GM12878 (cell line): ENCODE measurements around the gene ZNF672. TPM values are rescaled to one million over a fixed set of nuclear protein-coding genes. Genes with fewer than 3 reads are reported as not detected.
"Not testable (repeated sequence)": the region's sequence is repeated elsewhere in the genome, so short reads cannot be mapped to it uniquely, and the experiment has no call there.

ENCODE experiments used
- ATAC-seq: fragments of 200-7000 bp; cut with Tn5 transposase; 3 replicates; pipeline ENCODE4 v1.9.1; 2020; ENCODE audit warnings: mild to moderate bottlenecking, moderate library complexity
- BruUV-seq: library from RNA; stranded (reverse); fragments of 400-500 nt; replicated peaks from 2 replicates; lab custom pipeline; 2021; lab: Mats Ljungman, UMichigan
- CTCF ChIA-PET: fragments of 300-600 bp; sonication (Branson Sonifier 250); formaldehyde crosslinking; extraction: SDS; loops from one replicate; lab custom pipeline; 2021; ENCODE audit warnings: inconsistent platforms; lab: Yijun Ruan, JAX
- POLR2A ChIA-PET: fragments of 350-600 bp; formaldehyde crosslinking; extraction: SDS; loops from one replicate; lab custom pipeline; 2021; ENCODE audit warnings: inconsistent platforms; lab: Charles Lee
- RAD21 ChIA-PET: fragments of 300-600 bp; sonication (Branson Sonifier 250); formaldehyde crosslinking; loops from one replicate; lab custom pipeline; 2023; ENCODE audit warnings: antibody characterized with exemption; ENCODE audit not compliant: unreplicated experiment; lab: Charles Lee
- SMC1A ChIA-PET: fragments of 300-600 bp; sonication (Branson Sonifier 250); formaldehyde crosslinking; loops from one replicate; lab custom pipeline; 2023; ENCODE audit not compliant: unreplicated experiment, uncharacterized antibody; lab: Charles Lee
- DNase-seq: peaks from one replicate; pipeline ENCODE4 v3.0.0-alpha.2; 2011; ENCODE audit warnings: low read depth, low spot score
- FAIRE-seq: peaks from 3 replicates; lab custom pipeline; 2011; peaks lifted over from hg19 to GRCh38; lab: Jason Lieb, UNC
- H2AFZ ChIP-seq: 2 replicates; pipeline ENCODE4 v1.6.0; 2011; ENCODE audit warnings: low read depth, low read length, control low read depth; ENCODE audit not compliant: control insufficient read depth
- H3K27ac ChIP-seq: 2 replicates; pipeline ENCODE4 v1.5.1; 2011; ENCODE audit warnings: control low read depth; ENCODE audit not compliant: control insufficient read depth, insufficient read depth
- H3K27me3 ChIP-seq, 2 experiments: replicated peaks in 1 of 2; 2 replicates each; pipeline versions ENCODE4 v1.6.0 to v1.6.1; 2011; ENCODE audit warnings: low read length in 1 of 2; ENCODE audit not compliant: control insufficient read depth in 2 of 2, insufficient read depth in 2 of 2
- H3K36me3 ChIP-seq, 2 experiments: 2 replicates each; pipeline ENCODE4 v1.5.1; 2011; ENCODE audit warnings: low read length in 1 of 2; ENCODE audit not compliant: control insufficient read depth in 2 of 2, insufficient read depth in 2 of 2
- H3K4me1 ChIP-seq: 2 replicates; pipeline ENCODE4 v1.6.1; 2011; ENCODE audit warnings: mild to moderate bottlenecking, low read length, moderate library complexity, mixed read lengths; ENCODE audit not compliant: control insufficient read depth, insufficient read depth
- H3K4me2 ChIP-seq: 2 replicates; pipeline ENCODE4 v1.6.0; 2011; ENCODE audit warnings: control low read depth; ENCODE audit not compliant: control insufficient read depth, insufficient read depth
- H3K4me3 ChIP-seq: fragments of 200-600 bp; sonication (generic); 2 replicates; pipeline ENCODE4 v1.5.1; 2016
- H3K79me2 ChIP-seq: 2 replicates; pipeline ENCODE4 v1.6.0; 2011; ENCODE audit warnings: low read length; ENCODE audit not compliant: control insufficient read depth, insufficient read depth
- H3K9ac ChIP-seq: 2 replicates; pipeline ENCODE4 v1.8.0; 2011; ENCODE audit warnings: low read length, control low read depth, mixed read lengths; ENCODE audit not compliant: control insufficient read depth, insufficient read depth
- H3K9me3 ChIP-seq: replicated peaks from 3 replicates; pipeline ENCODE4 v1.5.1; 2011; ENCODE audit warnings: mild to moderate bottlenecking, low read length; ENCODE audit not compliant: control insufficient read depth, insufficient read depth
- H4K20me1 ChIP-seq: 2 replicates; pipeline ENCODE4 v1.6.0; 2011; ENCODE audit not compliant: control insufficient read depth, insufficient read depth
- HCFC1 ChIP-seq: fragments of 150-350 bp; IDR thresholded peaks from 2 replicates; pipeline ENCODE4 v1.6.1; 2014; ENCODE audit warnings: low read length
- JUND ChIP-seq: IDR thresholded peaks from 2 replicates; pipeline ENCODE4 v1.6.1; 2012; ENCODE audit warnings: low read depth, mild to moderate bottlenecking, low read length, improper control_type of control experiment, moderate library complexity
- WGBS: methylation state at CpG from one replicate; pipeline ENCODE4 v1.1.6; 2016; ENCODE audit warnings: low lambda C conversion rate; ENCODE audit not compliant: insufficient replicate concordance, insufficient coverage; ENCODE audit errors: missing lambda C conversion rate; 5-methylcytosine and 5-hydroxymethylcytosine counted together
- in situ Hi-C: fragments of 300-500 bp; cut with MboI; formaldehyde crosslinking; loops from 9 replicates; pipeline ENCODE4 v1.14.3; 2018; ENCODE audit warnings: mixed read lengths
- intact Hi-C: fragments of 100-400 bp; cut with micrococcal nuclease; formaldehyde crosslinking; loops from one replicate; pipeline ENCODE4 v1.14.2; 2022; ENCODE audit not compliant: unreplicated experiment
- polyA plus RNA-seq, 11 experiments: library from polyadenylated mRNA; depleted of rRNA in 4 of 11; unstranded in 6 of 11; stranded (reverse) in 5 of 11; fragments of >200 nt; fragmentation: Nextera tagmentation in 4 of 11; fragmentation: Illumina TruSeq in 1 of 11; extraction: Ambion mirVana in 4 of 11; extraction: Trizol in 1 of 11; gene quantifications; 1 replicate in 1 of 11; 2 replicates in 10 of 11; pipeline versions ENCODE4 v1.2.1 to v1.2.3, GENCODE V29; 2011 to 2016; ENCODE audit warnings: inconsistent platforms in 2 of 11, missing spikeins in 2 of 11, low read depth in 1 of 11
- total RNA-seq, 4 experiments: library from RNA; depleted of rRNA in 3 of 4; stranded (reverse); fragments of >200 nt in 3 of 4; fragmentation: Illumina TruSeq in 1 of 4; extraction: Trizol in 1 of 4; gene quantifications; 2 replicates each; pipeline versions ENCODE4 v1.2.1 to v1.2.3, GENCODE V29; 2013 to 2021
- TF ChIP-seq, protein P1 (sequence below): IDR thresholded peaks from 2 replicates; pipeline ENCODE4 v1.6.1; 2011; ENCODE audit warnings: borderline replicate concordance, low read depth, mild to moderate bottlenecking, moderate library complexity, mixed read lengths, low read length; ENCODE audit not compliant: insufficient read depth; ENCODE audit errors: extremely low read length
- TF ChIP-seq, protein P2 (sequence below): fragments of 450-650 bp; IDR thresholded peaks from 2 replicates; pipeline ENCODE4 v1.6.1; 2017; ENCODE audit warnings: mild to moderate bottlenecking, moderate library complexity

ZNF672 gene
- total and polyA plus RNA-seq, 10 of the 15 experiments (the other 5 are each of a cell fraction or from before 2014, with no cell fraction given): 2.9 to 51.3 (median 39.8) TPM

DNA sequence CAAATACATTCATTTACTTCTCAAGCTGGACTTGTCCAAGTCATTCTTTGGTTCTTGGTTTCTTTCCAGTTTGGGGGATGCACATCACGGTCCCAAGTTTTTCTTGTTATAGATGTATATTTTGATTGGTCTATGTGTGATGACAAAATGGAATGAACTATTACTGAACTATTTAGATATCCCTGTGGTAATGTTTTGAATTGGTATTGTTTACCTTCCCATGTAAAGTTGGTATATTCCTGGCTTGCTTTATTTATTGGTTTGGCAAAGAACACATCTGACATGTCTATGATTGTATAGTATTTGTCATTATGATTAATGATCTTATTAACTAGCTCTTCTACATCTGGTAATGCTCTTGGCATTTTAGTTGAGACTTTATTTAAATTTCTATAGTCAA, 43.2 kb downstream of the ZNF672 start (continued):
- TF ChIP-seq, protein P1, sequence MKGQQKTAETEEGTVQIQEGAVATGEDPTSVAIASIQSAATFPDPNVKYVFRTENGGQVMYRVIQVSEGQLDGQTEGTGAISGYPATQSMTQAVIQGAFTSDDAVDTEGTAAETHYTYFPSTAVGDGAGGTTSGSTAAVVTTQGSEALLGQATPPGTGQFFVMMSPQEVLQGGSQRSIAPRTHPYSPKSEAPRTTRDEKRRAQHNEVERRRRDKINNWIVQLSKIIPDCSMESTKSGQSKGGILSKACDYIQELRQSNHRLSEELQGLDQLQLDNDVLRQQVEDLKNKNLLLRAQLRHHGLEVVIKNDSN: no peak
- TF ChIP-seq, protein P2, sequence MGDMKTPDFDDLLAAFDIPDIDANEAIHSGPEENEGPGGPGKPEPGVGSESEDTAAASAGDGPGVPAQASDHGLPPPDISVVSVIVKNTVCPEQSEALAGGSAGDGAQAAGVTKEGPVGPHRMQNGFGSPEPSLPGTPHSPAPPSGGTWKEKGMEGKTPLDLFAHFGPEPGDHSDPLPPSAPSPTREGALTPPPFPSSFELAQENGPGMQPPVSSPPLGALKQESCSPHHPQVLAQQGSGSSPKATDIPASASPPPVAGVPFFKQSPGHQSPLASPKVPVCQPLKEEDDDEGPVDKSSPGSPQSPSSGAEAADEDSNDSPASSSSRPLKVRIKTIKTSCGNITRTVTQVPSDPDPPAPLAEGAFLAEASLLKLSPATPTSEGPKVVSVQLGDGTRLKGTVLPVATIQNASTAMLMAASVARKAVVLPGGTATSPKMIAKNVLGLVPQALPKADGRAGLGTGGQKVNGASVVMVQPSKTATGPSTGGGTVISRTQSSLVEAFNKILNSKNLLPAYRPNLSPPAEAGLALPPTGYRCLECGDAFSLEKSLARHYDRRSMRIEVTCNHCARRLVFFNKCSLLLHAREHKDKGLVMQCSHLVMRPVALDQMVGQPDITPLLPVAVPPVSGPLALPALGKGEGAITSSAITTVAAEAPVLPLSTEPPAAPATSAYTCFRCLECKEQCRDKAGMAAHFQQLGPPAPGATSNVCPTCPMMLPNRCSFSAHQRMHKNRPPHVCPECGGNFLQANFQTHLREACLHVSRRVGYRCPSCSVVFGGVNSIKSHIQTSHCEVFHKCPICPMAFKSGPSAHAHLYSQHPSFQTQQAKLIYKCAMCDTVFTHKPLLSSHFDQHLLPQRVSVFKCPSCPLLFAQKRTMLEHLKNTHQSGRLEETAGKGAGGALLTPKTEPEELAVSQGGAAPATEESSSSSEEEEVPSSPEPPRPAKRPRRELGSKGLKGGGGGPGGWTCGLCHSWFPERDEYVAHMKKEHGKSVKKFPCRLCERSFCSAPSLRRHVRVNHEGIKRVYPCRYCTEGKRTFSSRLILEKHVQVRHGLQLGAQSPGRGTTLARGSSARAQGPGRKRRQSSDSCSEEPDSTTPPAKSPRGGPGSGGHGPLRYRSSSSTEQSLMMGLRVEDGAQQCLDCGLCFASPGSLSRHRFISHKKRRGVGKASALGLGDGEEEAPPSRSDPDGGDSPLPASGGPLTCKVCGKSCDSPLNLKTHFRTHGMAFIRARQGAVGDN: no peak
- TF ChIP-seq JUND (no peak), HCFC1 (no peak)

DNA sequence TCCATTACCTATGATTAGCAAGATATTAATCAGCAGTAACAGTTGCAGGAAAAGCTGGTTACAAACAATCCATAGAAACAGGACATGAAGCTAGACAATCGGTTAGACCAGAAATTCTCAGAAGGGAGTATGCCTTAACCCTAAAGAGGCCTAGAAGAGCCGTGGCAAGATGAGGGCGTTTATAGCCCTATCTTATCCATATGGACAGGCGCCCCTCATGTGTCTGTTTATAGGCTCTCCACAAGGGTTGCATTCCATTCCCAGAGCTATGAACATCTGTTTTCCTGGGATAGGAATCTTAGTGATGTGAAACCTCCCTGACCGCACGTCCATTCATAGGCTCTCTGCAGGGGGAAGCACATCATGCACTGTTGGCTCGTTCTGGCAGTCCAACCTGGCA, 44.4 kb downstream of the ZNF672 start:
- H3K79me2 ChIP-seq, H2AFZ ChIP-seq, POLR2A ChIA-PET, ATAC-seq, intact Hi-C loops, H4K20me1 ChIP-seq, H3K9me3 ChIP-seq, SMC1A ChIA-PET, H3K9ac ChIP-seq, DNase-seq, H3K36me3 ChIP-seq, RAD21 ChIA-PET, CTCF ChIA-PET, FAIRE-seq, H3K4me2 ChIP-seq, H3K27ac ChIP-seq, BruUV-seq, H3K4me1 ChIP-seq, in situ Hi-C loops, H3K27me3 ChIP-seq, H3K4me3 ChIP-seq: not testable (repeated sequence)
- 73% methylated on average over 7 of the region's 7 CpGs for WGBS
